OCI-LY1 (cell line): ENCODE data around the gene VPS45.

Source experiments
- H2AFZ ChIP-seq: fragments of 200-600 bp; sonication (generic), shearing (Covaris generic); 2 replicates; pipeline ENCODE4 v1.6.0; 2014; ENCODE audit warnings: antibody characterized with exemption, mild to moderate bottlenecking, low read length
- H3F3A ChIP-seq: fragments of 200-600 bp; sonication (generic), shearing (Covaris generic); 2 replicates; pipeline ENCODE4 v1.6.0; 2014; ENCODE audit warnings: mild to moderate bottlenecking, antibody characterized with exemption, low read length, moderate library complexity; ENCODE audit not compliant: insufficient read depth
- H3K27ac ChIP-seq: fragments of 200-600 bp; sonication (generic); 2 replicates; pipeline ENCODE4 v1.5.1; 2014; ENCODE audit warnings: low read length, mixed run types, mild to moderate bottlenecking, low read depth; ENCODE audit not compliant: poor library complexity, severe bottlenecking
- H3K27me3 ChIP-seq: fragments of 200-600 bp; sonication (generic); 2 replicates; pipeline ENCODE4 v1.6.0; 2014; ENCODE audit warnings: antibody characterized with exemption, mild to moderate bottlenecking, low read length, moderate library complexity; ENCODE audit not compliant: insufficient read depth
- H3K36me3 ChIP-seq: fragments of 200-600 bp; sonication (generic); 2 replicates; pipeline ENCODE4 v1.6.1; 2014; ENCODE audit warnings: mild to moderate bottlenecking, antibody characterized with exemption, low read length, moderate library complexity, mixed read lengths; ENCODE audit not compliant: insufficient read depth
- H3K4me1 ChIP-seq: fragments of 200-600 bp; sonication (generic); 2 replicates; pipeline ENCODE4 v1.5.1; 2014; ENCODE audit warnings: mild to moderate bottlenecking, low read length, moderate library complexity; ENCODE audit not compliant: insufficient read depth, severe bottlenecking
- H3K4me2 ChIP-seq: fragments of 200-600 bp; sonication (generic), shearing (Covaris generic); 2 replicates; pipeline ENCODE4 v1.6.1; 2014; ENCODE audit warnings: low read length
- H3K4me3 ChIP-seq: fragments of 200-600 bp; sonication (generic); 2 replicates; pipeline ENCODE4 v1.5.1; 2014; ENCODE audit warnings: low read length, low read depth, mild to moderate bottlenecking, mixed read lengths; ENCODE audit not compliant: poor library complexity, severe bottlenecking
- H3K79me2 ChIP-seq: fragments of 200-600 bp; shearing (Covaris generic); 2 replicates; pipeline ENCODE4 v1.6.1; 2016; ENCODE audit warnings: mixed run types, low read length, mixed read lengths; ENCODE audit not compliant: insufficient read depth
- H3K9ac ChIP-seq: fragments of 200-600 bp; sonication (generic), shearing (Covaris generic); 2 replicates; pipeline ENCODE4 v1.6.1; 2014; ENCODE audit warnings: mild to moderate bottlenecking, low read length, mixed read lengths
- H3K9me2 ChIP-seq: fragments of 200-600 bp; sonication (generic), shearing (Covaris generic); 2 replicates; pipeline ENCODE4 v1.6.1; 2014; ENCODE audit warnings: low read depth, mild to moderate bottlenecking, low read length, mixed read lengths
- H3K9me3 ChIP-seq: fragments of 200-600 bp; shearing (Covaris generic); 2 replicates; pipeline ENCODE4 v1.6.1; 2014; ENCODE audit warnings: low read length, mixed read lengths
- H4K20me1 ChIP-seq: fragments of 200-600 bp; sonication (generic), shearing (Covaris generic); 2 replicates; pipeline ENCODE4 v1.6.0; 2016; ENCODE audit warnings: mild to moderate bottlenecking, low read length; ENCODE audit not compliant: insufficient read depth
- EZH2 ChIP-seq: fragments of 200-600 bp; sonication (generic), shearing (Covaris generic); IDR thresholded peaks from 2 replicates; pipeline ENCODE4 v1.8.0; 2017; ENCODE audit warnings: borderline replicate concordance, mixed run types, mild to moderate bottlenecking, antibody characterized with exemption, low read length, moderate library complexity, mixed read lengths
- TF ChIP-seq, protein P1 (sequence below): fragments of 200-600 bp; sonication (generic), shearing (Covaris generic); IDR thresholded peaks from 2 replicates; pipeline ENCODE4 v1.5.1; 2017; ENCODE audit warnings: mild to moderate bottlenecking, antibody characterized with exemption, low read length, moderate library complexity, mixed read lengths

Gene VPS45

DNA sequence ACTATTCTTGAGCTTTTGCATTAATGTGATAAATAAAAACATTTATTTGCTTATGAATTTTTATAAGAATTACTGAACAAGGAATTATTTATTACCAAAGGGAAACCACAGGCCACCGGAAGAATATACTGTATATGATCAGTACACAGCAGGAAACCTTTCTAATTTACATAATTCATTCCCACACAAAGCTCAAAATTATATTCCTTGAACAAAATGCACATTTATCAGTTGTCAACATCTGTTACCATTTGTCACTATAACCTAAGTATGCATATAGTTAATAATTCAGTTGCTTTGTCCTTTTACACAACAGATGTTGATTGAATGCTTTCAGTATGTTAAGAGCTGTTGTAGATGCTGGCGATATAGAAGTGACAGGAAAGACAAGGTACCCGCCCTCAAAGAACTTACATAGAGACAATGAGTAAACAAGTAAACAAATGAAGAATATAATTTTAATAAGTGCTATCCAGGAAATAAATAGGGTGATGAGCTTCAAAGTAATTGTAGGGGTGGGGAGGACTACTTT is 27.2 kb downstream of the VPS45 start:
- Histone ChIP-seq H3K27me3 (no peaks in the 10 kb centered on the region), H3K9me2 (no peaks in the 10 kb centered on the region), H3K27ac (no peak overlapping the region), H4K20me1 (no peaks in the 10 kb centered on the region), H3F3A (no peaks in the 10 kb centered on the region), H3K4me3 (no peak overlapping the region), H3K4me2 (no peak overlapping the region), H3K4me1 (no peaks in the 10 kb centered on the region), H2AFZ (no peak overlapping the region), H3K9ac (no peak overlapping the region), H3K79me2 (no peaks in the 10 kb centered on the region), H3K36me3 (peaks cover 55% of the 10 kb centered on the region), H3K9me3 (no peaks in the 10 kb centered on the region)
- TF ChIP-seq EZH2 = no peak
- TF ChIP-seq, protein P1, sequence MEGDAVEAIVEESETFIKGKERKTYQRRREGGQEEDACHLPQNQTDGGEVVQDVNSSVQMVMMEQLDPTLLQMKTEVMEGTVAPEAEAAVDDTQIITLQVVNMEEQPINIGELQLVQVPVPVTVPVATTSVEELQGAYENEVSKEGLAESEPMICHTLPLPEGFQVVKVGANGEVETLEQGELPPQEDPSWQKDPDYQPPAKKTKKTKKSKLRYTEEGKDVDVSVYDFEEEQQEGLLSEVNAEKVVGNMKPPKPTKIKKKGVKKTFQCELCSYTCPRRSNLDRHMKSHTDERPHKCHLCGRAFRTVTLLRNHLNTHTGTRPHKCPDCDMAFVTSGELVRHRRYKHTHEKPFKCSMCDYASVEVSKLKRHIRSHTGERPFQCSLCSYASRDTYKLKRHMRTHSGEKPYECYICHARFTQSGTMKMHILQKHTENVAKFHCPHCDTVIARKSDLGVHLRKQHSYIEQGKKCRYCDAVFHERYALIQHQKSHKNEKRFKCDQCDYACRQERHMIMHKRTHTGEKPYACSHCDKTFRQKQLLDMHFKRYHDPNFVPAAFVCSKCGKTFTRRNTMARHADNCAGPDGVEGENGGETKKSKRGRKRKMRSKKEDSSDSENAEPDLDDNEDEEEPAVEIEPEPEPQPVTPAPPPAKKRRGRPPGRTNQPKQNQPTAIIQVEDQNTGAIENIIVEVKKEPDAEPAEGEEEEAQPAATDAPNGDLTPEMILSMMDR = no peak

DNA sequence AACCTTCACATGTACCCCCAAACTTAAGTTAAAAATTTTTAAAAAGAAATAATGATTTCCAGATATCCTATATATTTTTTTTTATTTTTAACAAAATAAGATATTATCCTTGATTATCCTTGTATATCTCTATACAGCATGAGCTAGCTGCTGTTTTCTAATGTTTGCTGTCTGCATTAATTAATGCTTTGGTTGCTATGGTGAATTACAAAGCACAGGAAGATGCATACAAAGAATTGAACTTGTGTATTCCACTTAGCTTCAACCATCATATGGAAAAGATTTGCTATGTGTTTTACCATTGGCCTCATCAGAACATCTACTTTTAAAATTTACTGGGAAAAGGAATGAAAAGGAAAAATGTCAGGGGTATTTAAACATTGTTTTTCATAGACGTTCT is 35.4 kb downstream of the VPS45 start:
- H3K27ac ChIP-seq = no peak overlapping the region
- H3K9me2 ChIP-seq = no peaks in the 10 kb centered on the region
- peaks cover 30% of the 10 kb centered on the region for H3K36me3 ChIP-seq
- no peak overlapping the region for H3K4me2 ChIP-seq
- no peaks in the 10 kb centered on the region for H3K4me1 ChIP-seq
- H3K9ac ChIP-seq = no peak overlapping the region
- no peak overlapping the region for H3K4me3 ChIP-seq
- H3K9me3 ChIP-seq = no peaks in the 10 kb centered on the region
- H3F3A ChIP-seq = no peaks in the 10 kb centered on the region
- no peak overlapping the region for H2AFZ ChIP-seq
- TF ChIP-seq, protein P1 = no peak
- no peaks in the 10 kb centered on the region for H4K20me1 ChIP-seq
- no peaks in the 10 kb centered on the region for H3K79me2 ChIP-seq
- H3K27me3 ChIP-seq = no peaks in the 10 kb centered on the region

DNA sequence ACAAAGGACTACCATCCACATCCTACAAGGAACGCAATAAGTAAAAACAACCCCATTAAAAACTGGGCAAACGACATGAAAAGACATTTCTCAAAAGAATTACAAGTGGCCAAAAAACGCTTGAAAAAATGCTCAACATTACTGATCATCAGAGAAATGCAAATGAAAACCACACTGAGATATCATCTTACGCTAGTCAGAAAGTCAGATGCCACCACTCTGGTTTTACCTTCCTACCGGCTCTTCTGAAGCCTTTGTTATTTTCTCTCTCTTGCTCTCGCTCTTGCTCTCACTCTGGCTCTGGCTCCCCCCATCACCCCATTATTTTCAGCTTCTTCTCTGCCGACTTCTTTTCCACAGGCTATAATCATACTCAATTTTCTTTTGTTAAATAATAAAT is 38.8 kb downstream of the VPS45 start:
- Histone ChIP-seq H3K9me2 (no peaks in the 10 kb centered on the region), H3K4me1 (no peaks in the 10 kb centered on the region), H3K4me3 (no peak overlapping the region), H3K27me3 (no peaks in the 10 kb centered on the region), H3F3A (no peaks in the 10 kb centered on the region), H3K27ac (no peak overlapping the region), H3K79me2 (no peaks in the 10 kb centered on the region), H2AFZ (no peak overlapping the region), H3K9ac (no peak overlapping the region), H3K9me3 (no peaks in the 10 kb centered on the region), H3K4me2 (no peak overlapping the region), H3K36me3 (peaks cover 9% of the 10 kb centered on the region), H4K20me1 (no peaks in the 10 kb centered on the region)
- TF ChIP-seq EZH2 = no peak
- TF ChIP-seq, protein P1 = no peak
